HepG2 (cell line): Measurements from ENCODE around the gene DZIP1L. TPM values are rescaled to one million over a fixed set of nuclear protein-coding genes. Genes with fewer than 3 reads are reported as not detected.

Experiments
- ATAC-seq: fragments of 200-7000 bp; cut with Tn5 transposase; 3 replicates; pipeline ENCODE4 v1.9.1; 2020; ENCODE audit warnings: mild to moderate bottlenecking, moderate library complexity
- BruUV-seq: library from RNA; stranded (reverse); fragments of 400-500 nt; replicated peaks from 2 replicates; lab custom pipeline; 2021; lab: Mats Ljungman, UMichigan
- CTCF ChIA-PET: fragments of 300-600 bp; formaldehyde crosslinking; extraction: SDS; loops from one replicate; lab custom pipeline; 2021; ENCODE audit warnings: low total read pairs, inconsistent platforms, low intra/inter-chr PET ratio; lab: Yijun Ruan, JAX
- POLR2A ChIA-PET: fragments of 350-600 bp; sonication (Branson Sonifier 250); formaldehyde crosslinking; loops from one replicate; lab custom pipeline; 2020; ENCODE audit warnings: antibody characterized with exemption, inconsistent platforms; lab: Yijun Ruan, JAX
- DNase-seq: peaks from one replicate; pipeline ENCODE4 v3.0.0-alpha.2; 2015; ENCODE audit warnings: low spot score
- FAIRE-seq: peaks from 3 replicates; lab custom pipeline; 2011; peaks lifted over from hg19 to GRCh38; lab: Jason Lieb, UNC
- H2AFZ ChIP-seq: one replicate; pipeline ENCODE4 v1.6.1; 2011; ENCODE audit warnings: low read length, inconsistent platforms
- H3K27ac ChIP-seq: fragments of 300-600 bp; 3 replicates; pipeline ENCODE4 v1.8.0; 2011; ENCODE audit warnings: mixed run types, mild to moderate bottlenecking, mixed read lengths, low read length, inconsistent platforms; ENCODE audit not compliant: insufficient read depth; ENCODE audit errors: extremely low read length
- H3K27me3 ChIP-seq, 2 experiments: fragments of 200-600 bp in 1 of 2; 2 replicates in 1 of 2; 3 replicates in 1 of 2; pipeline versions ENCODE4 v1.6.0 to v1.8.0; 2011; ENCODE audit warnings: low read length in 2 of 2, mild to moderate bottlenecking in 2 of 2, moderate library complexity in 2 of 2, inconsistent platforms in 1 of 2; ENCODE audit not compliant: insufficient read depth in 2 of 2, control insufficient read depth in 1 of 2
- H3K36me3 ChIP-seq, 2 experiments: fragments of 200-600 bp in 1 of 2; replicated peaks in 1 of 2; 2 replicates in 1 of 2; 3 replicates in 1 of 2; pipeline versions ENCODE4 v1.5.1 to v1.8.0; 2011; ENCODE audit warnings: low read length in 2 of 2, inconsistent platforms in 1 of 2; ENCODE audit not compliant: insufficient read depth in 2 of 2, control insufficient read depth in 1 of 2
- H3K4me1 ChIP-seq: 2 replicates; pipeline ENCODE4 v1.5.1; 2012; ENCODE audit warnings: low read length, inconsistent platforms; ENCODE audit not compliant: insufficient read depth
- H3K4me2 ChIP-seq: 2 replicates; pipeline ENCODE4 v1.6.0; 2011; ENCODE audit warnings: low read depth, low read length, inconsistent platforms
- H3K4me3 ChIP-seq, 3 experiments: fragments of 200-600 bp in 1 of 3; sonication (generic), shearing (Covaris generic) in 1 of 3; replicated peaks in 1 of 3; 2 replicates each; pipeline ENCODE4 v1.5.1; 2011 to 2016; ENCODE audit warnings: low read length in 3 of 3, inconsistent platforms in 2 of 3, low read depth in 2 of 3, mild to moderate bottlenecking in 2 of 3, control low read depth in 1 of 3, mixed read lengths in 1 of 3; ENCODE audit not compliant: insufficient read depth in 1 of 3
- H3K79me2 ChIP-seq: one replicate; pipeline ENCODE4 v1.6.1; 2011; ENCODE audit warnings: low read length, inconsistent platforms; ENCODE audit not compliant: insufficient read depth
- H3K9ac ChIP-seq: 2 replicates; pipeline ENCODE4 v1.6.0; 2011; ENCODE audit warnings: mild to moderate bottlenecking, low read depth, low read length, inconsistent platforms; ENCODE audit not compliant: insufficient read depth
- H3K9me3 ChIP-seq: 2 replicates; pipeline ENCODE4 v1.5.1; 2012; ENCODE audit warnings: mild to moderate bottlenecking, low read length
- H4K20me1 ChIP-seq: 2 replicates; pipeline ENCODE4 v1.6.0; 2011; ENCODE audit warnings: inconsistent platforms, mild to moderate bottlenecking, low read length, moderate library complexity; ENCODE audit not compliant: insufficient read depth
- CTCF ChIP-seq: sonication (generic); formaldehyde crosslinking; IDR thresholded peaks from 2 replicates; pipeline ENCODE4 v1.5.0; 2020; ENCODE audit warnings: mild to moderate bottlenecking, missing genetic modification reagents, moderate library complexity
- EZH2 ChIP-seq: conservative IDR thresholded peaks from 2 replicates; pipeline ENCODE4 v1.6.1; 2012; ENCODE audit warnings: mild to moderate bottlenecking, low read depth, low read length, moderate library complexity
- FLYWCH1 ChIP-seq: sonication (generic); formaldehyde crosslinking; IDR thresholded peaks from 2 replicates; pipeline ENCODE4 v1.8.1; 2023; ENCODE audit warnings: mild to moderate bottlenecking, missing genetic modification reagents
- FOXO1 ChIP-seq: sonication (generic); formaldehyde crosslinking; IDR thresholded peaks from 2 replicates; pipeline ENCODE4 v1.4.0; 2020; ENCODE audit warnings: missing genetic modification reagents
- KDM1A ChIP-seq: IDR thresholded peaks from 2 replicates; pipeline ENCODE4 v1.6.1; 2016; ENCODE audit warnings: missing compliant biosample characterization
- MAF1 ChIP-seq: sonication (generic); formaldehyde crosslinking; IDR thresholded peaks from 2 replicates; pipeline ENCODE4 v1.5.0; 2020; ENCODE audit warnings: missing genetic modification reagents, borderline replicate concordance
- MTF1 ChIP-seq: sonication (generic); formaldehyde crosslinking; IDR thresholded peaks from 2 replicates; pipeline ENCODE4 v1.5.0; 2020; ENCODE audit warnings: missing genetic modification reagents
- PAX8 ChIP-seq: sonication (generic); formaldehyde crosslinking; IDR thresholded peaks from 2 replicates; pipeline ENCODE4 v1.8.0; 2022; ENCODE audit warnings: mild to moderate bottlenecking, missing genetic modification reagents, borderline replicate concordance
- RBFOX2 ChIP-seq: fragments of 200-400 bp; formaldehyde crosslinking; IDR thresholded peaks from 2 replicates; pipeline ENCODE4 v1.6.1; 2017; ENCODE audit warnings: low read depth, mild to moderate bottlenecking, low read length
- SMARCE1 ChIP-seq: fragments of 450-650 bp; IDR thresholded peaks from 2 replicates; pipeline ENCODE4 v1.6.1; 2017; ENCODE audit warnings: borderline replicate concordance
- SRSF4 ChIP-seq: fragments of 200-400 bp; formaldehyde crosslinking; IDR thresholded peaks from one replicate; pipeline ENCODE4 v1.6.1; 2018; ENCODE audit warnings: mild to moderate bottlenecking, low read depth, low read length, moderate library complexity; ENCODE audit not compliant: poor library complexity, severe bottlenecking
- TAF15 ChIP-seq: fragments of 200-400 bp; formaldehyde crosslinking; IDR thresholded peaks from one replicate; pipeline ENCODE4 v1.6.1; 2018; ENCODE audit warnings: mild to moderate bottlenecking, low read depth, low read length; ENCODE audit not compliant: poor library complexity, severe bottlenecking
- TBX3 ChIP-seq: fragments of 450-650 bp; IDR thresholded peaks from 2 replicates; pipeline ENCODE4 v1.6.1; 2017; ENCODE audit warnings: antibody characterized with exemption, mild to moderate bottlenecking, inconsistent platforms, borderline replicate concordance
- XRCC5 ChIP-seq: fragments of 200-400 bp; formaldehyde crosslinking; optimal IDR thresholded peaks from 2 replicates; pipeline ENCODE3; 2017; ENCODE audit warnings: mild to moderate bottlenecking, low read length
- ZFP37 ChIP-seq: sonication (generic); formaldehyde crosslinking; IDR thresholded peaks from 2 replicates; pipeline ENCODE4 v1.4.0; 2020; ENCODE audit warnings: missing genetic modification reagents, borderline replicate concordance
- ZNF264 ChIP-seq: sonication (generic); formaldehyde crosslinking; IDR thresholded peaks from 2 replicates; pipeline ENCODE4 v1.4.0; 2020; ENCODE audit warnings: missing genetic modification reagents
- ZNF484 ChIP-seq: sonication (generic); formaldehyde crosslinking; IDR thresholded peaks from 2 replicates; pipeline ENCODE4 v1.5.1; 2020; ENCODE audit warnings: mild to moderate bottlenecking, low read depth, missing genetic modification reagents, borderline replicate concordance
- WGBS: methylation state at CpG from one replicate; pipeline ENCODE4 v1.1.6; 2017; ENCODE audit warnings: low lambda C conversion rate; 5-methylcytosine and 5-hydroxymethylcytosine counted together
- in situ Hi-C: cut with HindIII; loops from 2 replicates; pipeline ENCODE4 v1.10.0; 2017; ENCODE audit warnings: low pct_unique_long_range_greater_than_20kb; ENCODE audit not compliant: extremely low pct_ligation_motif_present
- intact Hi-C: fragments of 100-400 bp; cut with micrococcal nuclease; formaldehyde crosslinking; loops from one replicate; pipeline ENCODE4 v1.10.0; 2022; ENCODE audit not compliant: unreplicated experiment
- polyA plus RNA-seq, 8 experiments: library from polyadenylated mRNA; depleted of rRNA in 3 of 8; stranded (reverse) in 7 of 8; unstranded in 1 of 8; fragments of >200 nt; fragmentation: Illumina TruSeq in 4 of 8; extraction: Trizol in 4 of 8; gene quantifications; 2 replicates each; pipeline versions ENCODE4 v1.2.1 to v1.2.3, GENCODE V29; 2011 to 2016; ENCODE audit warnings: low read depth in 4 of 8, missing spikeins in 1 of 8, mixed read lengths in 1 of 8; ENCODE audit not compliant: insufficient read depth in 1 of 8
- total RNA-seq, 5 experiments: library from RNA; depleted of rRNA; stranded (reverse); fragments of >200 nt; fragmentation: Illumina TruSeq; extraction: Trizol; gene quantifications; 2 replicates each; pipeline ENCODE4 v1.2.3, GENCODE V29; 2016; ENCODE audit warnings: low read depth in 1 of 5

Gene DZIP1L
- total and polyA plus RNA-seq, 2 of the 13 experiments (the other 11 are each of a cell fraction or from before 2014, with no cell fraction given), result 0.90 to 1.2 TPM

- no peak for TF ChIP-seq RBFOX2
- no peak for TF ChIP-seq ZNF484 (CRISPR knock-in tag)
- no peak for TF ChIP-seq TBX3
- peak; percentile 30; the same call in 1 of the 2 replicates for TF ChIP-seq CTCF (CRISPR knock-in tag)
- TF ChIP-seq ZNF264 (CRISPR knock-in tag), result no peak
- TF ChIP-seq PAX8 (CRISPR knock-in tag), result no peak
- no peak for TF ChIP-seq SMARCE1
- TF ChIP-seq ZFP37 (CRISPR knock-in tag), result no peak
- TF ChIP-seq MAF1 (CRISPR knock-in tag), result no peak
- peak; percentile 32 for TF ChIP-seq XRCC5
- TF ChIP-seq MTF1 (CRISPR knock-in tag), result no peak
- no peak for TF ChIP-seq FLYWCH1 (CRISPR knock-in tag)
- TF ChIP-seq SRSF4, result no peak
- no peak for TF ChIP-seq KDM1A (CRISPR knock-in tag)
- no peak for TF ChIP-seq FOXO1
- TF ChIP-seq EZH2, result no peak
- TF ChIP-seq TAF15, result no peak
- no TSS peak for BruUV-seq
- H3K4me3 ChIP-seq, result no peak overlapping the region
- WGBS, result 68% methylated on average over 8 of the region's 12 CpGs
- CTCF ChIA-PET, result no interaction called here
- H4K20me1 ChIP-seq, result no peaks in the 10 kb centered on the region
- no peak overlapping the region for H3K9ac ChIP-seq
- FAIRE-seq, result peak; percentile 59
- H3K79me2 ChIP-seq, result no peaks in the 10 kb centered on the region
- no peak overlapping the region for H3K27ac ChIP-seq
- no peak overlapping the region for H2AFZ ChIP-seq
- DNase-seq, result no peak
- H3K36me3 ChIP-seq, result no peaks in the 10 kb centered on the region; a peak in 1 of 5 replicates
- intact Hi-C loops (no loop called here), in situ Hi-C loops (no loop called here)
- no peaks in the 10 kb centered on the region; a peak in 1 of 5 replicates for H3K27me3 ChIP-seq
- no peaks in the 10 kb centered on the region for H3K4me1 ChIP-seq
- POLR2A ChIA-PET, result no interaction called here
- no peaks in the 10 kb centered on the region for H3K9me3 ChIP-seq
- no peak overlapping the region for H3K4me2 ChIP-seq
- peak; percentile 96 for ATAC-seq
Observed at GRCh38 chr3:138097192-138098172, 17.9 kb downstream of the DZIP1L start.
